Panc1 (cell line): Measurements from ENCODE around the gene MAPK8.

Experiments
- CTCF ChIP-seq: fragments of 450-650 bp; IDR thresholded peaks from 2 replicates; pipeline ENCODE4 v1.5.1; 2017; ENCODE audit warnings: mild to moderate bottlenecking
- TCF7L2 ChIP-seq: IDR thresholded peaks from 2 replicates; pipeline ENCODE4 v1.6.1; 2011; ENCODE audit warnings: mild to moderate bottlenecking, low read depth, low read length, inconsistent platforms

- no peak for TF ChIP-seq TCF7L2
- no peak for TF ChIP-seq CTCF
Observed at GRCh38 chr10:48477141-48477540, 170.7 kb downstream of the MAPK8 start.
